HEK293 (cell line): ENCODE measurements around the gene LAMTOR4.

ENCODE experiments used
- CTCF ChIA-PET: fragments of 350-600 bp; formaldehyde crosslinking; extraction: SDS; loops from one replicate; lab custom pipeline; 2021; ENCODE audit warnings: antibody characterized with exemption; lab: Yijun Ruan, JAX
- POLR2A ChIA-PET: fragments of 300-600 bp; formaldehyde crosslinking; extraction: SDS; loops from one replicate; lab custom pipeline; 2020; ENCODE audit warnings: antibody characterized with exemption, inconsistent platforms; lab: Yijun Ruan, JAX
- H3K27ac ChIP-seq: fragments of 200-500 bp; sonication (Bioruptor generic); 2 replicates; pipeline ENCODE4 v1.5.1; 2014; ENCODE audit warnings: low read depth, low read length, control low read depth, inconsistent platforms; ENCODE audit errors: extremely low read depth
- H3K36me3 ChIP-seq, 2 experiments: fragments of 200-500 bp in 1 of 2; sonication (Bioruptor generic) in 1 of 2; 1 replicate in 1 of 2; 2 replicates in 1 of 2; pipeline ENCODE4 v1.5.1; 2014 to 2017; ENCODE audit warnings: inconsistent platforms in 2 of 2, low read length in 2 of 2; ENCODE audit not compliant: control insufficient read depth in 2 of 2, insufficient read depth in 1 of 2
- H3K4me1 ChIP-seq: fragments of 200-500 bp; sonication (Bioruptor generic); 2 replicates; pipeline ENCODE4 v1.5.1; 2014; ENCODE audit warnings: mild to moderate bottlenecking, low read length, inconsistent platforms; ENCODE audit not compliant: control insufficient read depth, insufficient read depth
- H3K4me3 ChIP-seq: 2 replicates; pipeline ENCODE4 v1.5.1; 2011; ENCODE audit warnings: low read depth, mild to moderate bottlenecking, control low read depth, low read length, moderate library complexity
- H3K9me3 ChIP-seq: fragments of 200-500 bp; sonication (Bioruptor generic); 2 replicates; pipeline ENCODE4 v1.5.1; 2014; ENCODE audit warnings: low read depth, low read length, inconsistent platforms; ENCODE audit not compliant: control insufficient read depth, insufficient read depth
- HOXA7 ChIP-seq: sonication (generic); formaldehyde crosslinking; IDR thresholded peaks from 2 replicates; pipeline ENCODE4 v1.8.1; 2022; ENCODE audit warnings: missing genetic modification reagents, borderline replicate concordance
- KLF1 ChIP-seq: fragments of 450-650 bp; formaldehyde crosslinking; IDR thresholded peaks from 2 replicates; pipeline ENCODE4 v1.5.1; 2016; ENCODE audit warnings: missing biosample characterization, missing genetic modification characterization
- OVOL3 ChIP-seq: fragments of 450-650 bp; formaldehyde crosslinking; IDR thresholded peaks from 2 replicates; pipeline ENCODE4 v1.5.1; 2016; ENCODE audit warnings: missing biosample characterization, missing genetic modification characterization
- PRDM1 ChIP-seq: fragments of 450-650 bp; formaldehyde crosslinking; IDR thresholded peaks from 2 replicates; pipeline ENCODE4; 2016; ENCODE audit warnings: missing biosample characterization, missing genetic modification characterization
- PRDM2 ChIP-seq: fragments of 450-650 bp; formaldehyde crosslinking; IDR thresholded peaks from 2 replicates; pipeline ENCODE4 v1.5.1; 2016; ENCODE audit warnings: missing biosample characterization, missing genetic modification characterization, borderline replicate concordance
- SCRT1 ChIP-seq: fragments of 450-650 bp; formaldehyde crosslinking; IDR thresholded peaks from 2 replicates; pipeline ENCODE4 v1.5.1; 2016; ENCODE audit warnings: missing biosample characterization, missing genetic modification characterization, borderline replicate concordance
- SCRT2 ChIP-seq: fragments of 450-650 bp; formaldehyde crosslinking; IDR thresholded peaks from 2 replicates; pipeline ENCODE4 v1.5.1; 2016; ENCODE audit warnings: missing biosample characterization, missing genetic modification characterization
- ZBTB17 ChIP-seq: fragments of 450-650 bp; formaldehyde crosslinking; IDR thresholded peaks from 2 replicates; pipeline ENCODE4 v1.5.1; 2016; ENCODE audit warnings: missing biosample characterization, missing genetic modification characterization
- ZBTB8A ChIP-seq: fragments of 450-650 bp; formaldehyde crosslinking; IDR thresholded peaks from 2 replicates; pipeline ENCODE4 v1.5.1; 2016; ENCODE audit warnings: missing biosample characterization, missing genetic modification characterization
- ZFHX2 ChIP-seq: fragments of 450-650 bp; formaldehyde crosslinking; conservative IDR thresholded peaks from 2 replicates; pipeline ENCODE4 v1.5.1; 2016; ENCODE audit warnings: missing biosample characterization, missing genetic modification characterization
- ZIC2 ChIP-seq: fragments of 450-650 bp; formaldehyde crosslinking; IDR thresholded peaks from 2 replicates; pipeline ENCODE4 v1.5.1; 2016; ENCODE audit warnings: missing biosample characterization, missing genetic modification characterization
- ZNF214 ChIP-seq: fragments of 450-650 bp; formaldehyde crosslinking; IDR thresholded peaks from 2 replicates; pipeline ENCODE4 v1.5.1; 2017; ENCODE audit warnings: missing biosample characterization, mild to moderate bottlenecking, missing genetic modification characterization, borderline replicate concordance
- ZNF302 ChIP-seq: fragments of 450-650 bp; formaldehyde crosslinking; IDR thresholded peaks from 2 replicates; pipeline ENCODE4 v1.5.1; 2016; ENCODE audit warnings: missing biosample characterization, missing genetic modification characterization, low read depth
- ZNF580 ChIP-seq: fragments of 450-650 bp; formaldehyde crosslinking; IDR thresholded peaks from 2 replicates; pipeline ENCODE4 v1.5.1; 2016; ENCODE audit warnings: missing biosample characterization, missing genetic modification characterization
- ZNF837 ChIP-seq: fragments of 450-650 bp; formaldehyde crosslinking; IDR thresholded peaks from 2 replicates; pipeline ENCODE4 v1.5.1; 2016; ENCODE audit warnings: missing biosample characterization, missing genetic modification characterization
- TF ChIP-seq, protein P1 (sequence below): fragments of 450-650 bp; formaldehyde crosslinking; IDR thresholded peaks from 2 replicates; pipeline ENCODE4 v1.5.1; 2016; ENCODE audit warnings: missing biosample characterization, missing genetic modification characterization, borderline replicate concordance
- TF ChIP-seq, protein P2 (sequence below): fragments of 450-650 bp; formaldehyde crosslinking; IDR thresholded peaks from 2 replicates; pipeline ENCODE4 v1.5.1; 2016; ENCODE audit warnings: missing biosample characterization, missing genetic modification characterization

LAMTOR4 gene

GRCh38 chr7:100163006-100163531, 14.4 kb downstream of the LAMTOR4 start:
- Histone ChIP-seq H3K36me3 (no peaks in the 10 kb centered on the region), H3K27ac (no peak overlapping the region), H3K4me1 (peaks cover 8% of the 10 kb centered on the region), H3K4me3 (no peak overlapping the region), H3K9me3 (no peaks in the 10 kb centered on the region)
- ChIA-PET CTCF (interaction anchor here (0.6 to 0.7 kb wide), 2 partner anchors 30 to 55 kb away, joined by 3 to 6 read pairs; no protein-coding TSS in a partner anchor), POLR2A (interaction anchor here (0.7 to 1.4 kb wide), 2 partner anchors 14 to 28 kb away, joined by 4 to 6 read pairs; partner anchors contain the start of gene LAMTOR4)
- no peak for TF ChIP-seq ZNF302 (tag by site-specific recombination)
- peak; percentile 67 for TF ChIP-seq SCRT1
- TF ChIP-seq, protein P1, sequence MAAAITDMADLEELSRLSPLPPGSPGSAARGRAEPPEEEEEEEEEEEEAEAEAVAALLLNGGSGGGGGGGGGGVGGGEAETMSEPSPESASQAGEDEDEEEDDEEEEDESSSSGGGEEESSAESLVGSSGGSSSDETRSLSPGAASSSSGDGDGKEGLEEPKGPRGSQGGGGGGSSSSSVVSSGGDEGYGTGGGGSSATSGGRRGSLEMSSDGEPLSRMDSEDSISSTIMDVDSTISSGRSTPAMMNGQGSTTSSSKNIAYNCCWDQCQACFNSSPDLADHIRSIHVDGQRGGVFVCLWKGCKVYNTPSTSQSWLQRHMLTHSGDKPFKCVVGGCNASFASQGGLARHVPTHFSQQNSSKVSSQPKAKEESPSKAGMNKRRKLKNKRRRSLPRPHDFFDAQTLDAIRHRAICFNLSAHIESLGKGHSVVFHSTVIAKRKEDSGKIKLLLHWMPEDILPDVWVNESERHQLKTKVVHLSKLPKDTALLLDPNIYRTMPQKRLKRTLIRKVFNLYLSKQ, result no peak
- peak; percentile 17; the same call in 1 of the 2 replicates for TF ChIP-seq ZBTB8A
- TF ChIP-seq PRDM2, result no peak
- TF ChIP-seq ZBTB17 (tag by site-specific recombination), result peak; percentile 50; the same call in 1 of the 2 replicates
- peak; percentile 96 for TF ChIP-seq SCRT2 (tag by site-specific recombination)
- no peak for TF ChIP-seq HOXA7 (CRISPR knock-in tag)
- no peak for TF ChIP-seq ZFHX2 (tag by site-specific recombination)
- no peak for TF ChIP-seq ZNF580
- no peak for TF ChIP-seq ZNF214 (tag by site-specific recombination)
- no peak for TF ChIP-seq ZNF837 (tag by site-specific recombination)
- peak; percentile 63 for TF ChIP-seq ZIC2 (tag by site-specific recombination)
- TF ChIP-seq, protein P2, sequence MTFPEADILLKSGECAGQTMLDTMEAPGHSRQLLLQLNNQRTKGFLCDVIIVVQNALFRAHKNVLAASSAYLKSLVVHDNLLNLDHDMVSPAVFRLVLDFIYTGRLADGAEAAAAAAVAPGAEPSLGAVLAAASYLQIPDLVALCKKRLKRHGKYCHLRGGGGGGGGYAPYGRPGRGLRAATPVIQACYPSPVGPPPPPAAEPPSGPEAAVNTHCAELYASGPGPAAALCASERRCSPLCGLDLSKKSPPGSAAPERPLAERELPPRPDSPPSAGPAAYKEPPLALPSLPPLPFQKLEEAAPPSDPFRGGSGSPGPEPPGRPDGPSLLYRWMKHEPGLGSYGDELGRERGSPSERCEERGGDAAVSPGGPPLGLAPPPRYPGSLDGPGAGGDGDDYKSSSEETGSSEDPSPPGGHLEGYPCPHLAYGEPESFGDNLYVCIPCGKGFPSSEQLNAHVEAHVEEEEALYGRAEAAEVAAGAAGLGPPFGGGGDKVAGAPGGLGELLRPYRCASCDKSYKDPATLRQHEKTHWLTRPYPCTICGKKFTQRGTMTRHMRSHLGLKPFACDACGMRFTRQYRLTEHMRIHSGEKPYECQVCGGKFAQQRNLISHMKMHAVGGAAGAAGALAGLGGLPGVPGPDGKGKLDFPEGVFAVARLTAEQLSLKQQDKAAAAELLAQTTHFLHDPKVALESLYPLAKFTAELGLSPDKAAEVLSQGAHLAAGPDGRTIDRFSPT (tag by site-specific recombination), result peak; percentile 31; the same call in 1 of the 2 replicates
- TF ChIP-seq KLF1 (tag by site-specific recombination), result peak; percentile 42; the same call in 1 of the 2 replicates
- TF ChIP-seq, all 188 proteins: peak for 7

- H3K27ac ChIP-seq, result no peak overlapping the region
- TF ChIP-seq PRDM1 (tag by site-specific recombination) (0 out of 2 replicates have a peak, but pooled peaks have one; percentile 26), OVOL3 (tag by site-specific recombination) (no peak)
- POLR2A ChIA-PET, result interaction anchor here (1.4 kb wide), 1 partner anchor 15 kb away, joined by 6 read pairs; the partner anchor contains the start of gene LAMTOR4
- CTCF ChIA-PET, result interaction anchor here (0.6 kb wide), 1 partner anchor 102 kb away, joined by 3 read pairs; no protein-coding TSS in a partner anchor
- H3K4me3 ChIP-seq, result no peak overlapping the region
- H3K36me3 ChIP-seq, result no peaks in the 10 kb centered on the region
- H3K4me1 ChIP-seq, result peaks cover 8% of the 10 kb centered on the region
- H3K9me3 ChIP-seq, result no peaks in the 10 kb centered on the region
Observed at GRCh38 chr7:100163871-100164270, 15.2 kb downstream of the LAMTOR4 start.
